Neural cell (in vitro differentiated cells): ENCODE measurements around the gene RBP5. TPM values are rescaled to one million over a fixed set of nuclear protein-coding genes. Genes with fewer than 3 reads are reported as not detected.

Experiments
- H2AFZ ChIP-seq: fragments of 200-600, 300-800 bp; sonication (generic), shearing (Covaris generic); 2 replicates; pipeline ENCODE4 v1.6.0; 2014; ENCODE audit warnings: low read depth, mild to moderate bottlenecking, antibody characterized with exemption, low read length, moderate library complexity
- H3F3A ChIP-seq: fragments of 200-600 bp; shearing (Covaris generic); 2 replicates; pipeline ENCODE4 v1.6.1; 2016; ENCODE audit warnings: mild to moderate bottlenecking, moderate library complexity, mixed read lengths, antibody characterized with exemption, low read length; ENCODE audit not compliant: insufficient read depth, poor library complexity, severe bottlenecking
- H3K27ac ChIP-seq: fragments of 200-600, 300-800 bp; sonication (generic), shearing (Covaris generic); 2 replicates; pipeline ENCODE4 v1.5.1; 2014; ENCODE audit warnings: mild to moderate bottlenecking, low read length, moderate library complexity
- H3K27me3 ChIP-seq: fragments of 300-800, 200-600 bp; sonication (generic), shearing (Covaris generic); 2 replicates; pipeline ENCODE4 v1.6.0; 2014; ENCODE audit warnings: mild to moderate bottlenecking, low read depth, low read length, moderate library complexity; ENCODE audit not compliant: insufficient read depth
- H3K36me3 ChIP-seq: fragments of 300-800, 200-600 bp; sonication (generic), shearing (Covaris generic); 2 replicates; pipeline ENCODE4 v1.5.1; 2014; ENCODE audit warnings: mild to moderate bottlenecking, antibody characterized with exemption, low read length, moderate library complexity; ENCODE audit not compliant: insufficient read depth
- H3K4me2 ChIP-seq: fragments of 300-800, 200-600 bp; sonication (generic), shearing (Covaris generic); 2 replicates; pipeline ENCODE4 v1.6.0; 2014; ENCODE audit warnings: mild to moderate bottlenecking, low read length
- H3K4me3 ChIP-seq: fragments of 300-800, 200-600 bp; sonication (generic), shearing (Covaris generic); 2 replicates; pipeline ENCODE4 v1.5.1; 2014; ENCODE audit warnings: mild to moderate bottlenecking, low read length, moderate library complexity
- H3K79me2 ChIP-seq: fragments of 200-600 bp; shearing (Covaris generic); replicated peaks from 2 replicates; pipeline ENCODE4 v1.6.0; 2014; ENCODE audit warnings: mild to moderate bottlenecking, low read length, moderate library complexity; ENCODE audit not compliant: insufficient read depth
- H3K9ac ChIP-seq: fragments of 300-800, 200-600 bp; sonication (generic), shearing (Covaris generic); 2 replicates; pipeline ENCODE4 v1.6.1; 2016; ENCODE audit warnings: mild to moderate bottlenecking, low read length, mixed read lengths
- H3K9me2 ChIP-seq: fragments of 200-600 bp; shearing (Covaris generic); 2 replicates; pipeline ENCODE4 v1.6.1; 2016; ENCODE audit warnings: mild to moderate bottlenecking, low read length, mixed read lengths; ENCODE audit not compliant: insufficient read depth
- H3K9me3 ChIP-seq: fragments of 200-600, 300-800 bp; sonication (generic), shearing (Covaris generic); 2 replicates; pipeline ENCODE4 v1.6.1; 2016; ENCODE audit warnings: mild to moderate bottlenecking, mixed run types, low read length, moderate library complexity, mixed read lengths
- H4K20me1 ChIP-seq: fragments of 200-600 bp; shearing (Covaris generic); 2 replicates; pipeline ENCODE4 v1.6.1; 2016; ENCODE audit warnings: mild to moderate bottlenecking, mixed run types; ENCODE audit not compliant: insufficient read depth
- CTCF ChIP-seq: fragments of 450-650 bp; IDR thresholded peaks from 2 replicates; pipeline ENCODE4 v1.5.1; 2014; ENCODE audit warnings: antibody characterized with exemption, mild to moderate bottlenecking, moderate library complexity; ENCODE audit not compliant: poor library complexity, severe bottlenecking
- EP300 ChIP-seq: fragments of 450-650 bp; conservative IDR thresholded peaks from 2 replicates; pipeline ENCODE4 v1.6.1; 2014; ENCODE audit warnings: antibody characterized with exemption, mild to moderate bottlenecking, moderate library complexity; ENCODE audit not compliant: poor library complexity, severe bottlenecking
- EZH2 ChIP-seq: fragments of 200-600, 300-800 bp; shearing (Covaris generic), sonication (generic); IDR thresholded peaks from 2 replicates; pipeline ENCODE4 v1.6.1; 2014; ENCODE audit warnings: antibody characterized with exemption, low read length, borderline replicate concordance, mild to moderate bottlenecking; ENCODE audit not compliant: insufficient read depth, poor library complexity, severe bottlenecking
- MXI1 ChIP-seq: fragments of 450-650 bp; conservative IDR thresholded peaks from 2 replicates; pipeline ENCODE4 v1.6.1; 2014; ENCODE audit warnings: antibody characterized with exemption, mild to moderate bottlenecking; ENCODE audit not compliant: poor library complexity, severe bottlenecking
- POLR2AphosphoS5 ChIP-seq: IDR thresholded peaks from 2 replicates; pipeline ENCODE4 v1.6.1; 2012
- RAD21 ChIP-seq: fragments of 450-650 bp; conservative IDR thresholded peaks from 2 replicates; pipeline ENCODE4 v1.6.1; 2014; ENCODE audit warnings: antibody characterized with exemption, mild to moderate bottlenecking, moderate library complexity
- REST ChIP-seq: IDR thresholded peaks from 2 replicates; pipeline ENCODE4 v1.6.1; 2012; ENCODE audit warnings: borderline replicate concordance
- SMC3 ChIP-seq: fragments of 450-650 bp; conservative IDR thresholded peaks from 2 replicates; pipeline ENCODE4 v1.6.1; 2014; ENCODE audit warnings: antibody characterized with exemption, mild to moderate bottlenecking, moderate library complexity; ENCODE audit not compliant: poor library complexity
- TAF1 ChIP-seq: IDR thresholded peaks from 2 replicates; pipeline ENCODE4 v1.6.1; 2012; ENCODE audit warnings: low read depth
- polyA plus RNA-seq: library from polyadenylated mRNA; depleted of rRNA; stranded (reverse); fragments of >200 nt; gene quantifications from 2 replicates; pipeline ENCODE4 v1.2.3, GENCODE V29; 2014

RBP5 gene
- polyA plus RNA-seq, 1 donor from 2014 or later, result 1.9 TPM

- Histone ChIP-seq H4K20me1 (no peaks in the 10 kb centered on the region), H3K27me3 (no peaks in the 10 kb centered on the region), H3K27ac (no peak overlapping the region), H3K36me3 (peaks cover 14% of the 10 kb centered on the region), H3K4me2 (no peak overlapping the region), H3K4me3 (no peak overlapping the region), H2AFZ (no peak overlapping the region), H3F3A (no peaks in the 10 kb centered on the region), H3K9ac (no peak overlapping the region), H3K9me3 (no peaks in the 10 kb centered on the region), H3K9me2 (no peaks in the 10 kb centered on the region), H3K79me2 (no peaks in the 10 kb centered on the region)
- no peak for TF ChIP-seq MXI1
- no peak for TF ChIP-seq TAF1
- TF ChIP-seq SMC3, result no peak
- no peak for TF ChIP-seq POLR2AphosphoS5
- no peak for TF ChIP-seq CTCF
Observed at GRCh38 chr12:7154901-7155470, 26.3 kb upstream of the RBP5 start.

GRCh38 chr12:7154042-7154441, 25.4 kb upstream of the RBP5 start:
- Histone ChIP-seq H3K4me3 (no peak overlapping the region), H3K4me2 (no peak overlapping the region), H3K27ac (no peak overlapping the region), H3K9me3 (no peaks in the 10 kb centered on the region), H3K9me2 (no peaks in the 10 kb centered on the region), H3K36me3 (peaks cover 14% of the 10 kb centered on the region), H2AFZ (no peak overlapping the region), H3K79me2 (no peaks in the 10 kb centered on the region), H3F3A (no peaks in the 10 kb centered on the region), H3K9ac (no peak overlapping the region), H3K27me3 (no peaks in the 10 kb centered on the region), H4K20me1 (no peaks in the 10 kb centered on the region)
- TF ChIP-seq EP300, result no peak
- TF ChIP-seq SMC3, result no peak
- TF ChIP-seq CTCF, result no peak
- TF ChIP-seq RAD21, result no peak
- TF ChIP-seq MXI1, result no peak
- no peak for TF ChIP-seq POLR2AphosphoS5
- TF ChIP-seq REST, result no peak
- TF ChIP-seq TAF1, result no peak
- TF ChIP-seq EZH2, result no peak
